HG03469 (cell line): ENCODE measurements around the gene MPPED1.

Experiments
- ATAC-seq: cut with Tn5 transposase; IDR thresholded peaks from one replicate; pipeline ENCODE4 v1.9.1; 2021; ENCODE audit warnings: mild to moderate bottlenecking, moderate library complexity, moderate number of reproducible peaks; ENCODE audit not compliant: unreplicated experiment

MPPED1 gene

GRCh38 chr22:43535741-43536140 is 123.9 kb downstream of the MPPED1 start:
- no peak for ATAC-seq

GRCh38 chr22:43537019-43537585 is 125.3 kb downstream of the MPPED1 start:
- ATAC-seq = no peak

- no peak for ATAC-seq
Measured at GRCh38 chr22:43539572-43540528, 128.0 kb downstream of the MPPED1 start.

DNA sequence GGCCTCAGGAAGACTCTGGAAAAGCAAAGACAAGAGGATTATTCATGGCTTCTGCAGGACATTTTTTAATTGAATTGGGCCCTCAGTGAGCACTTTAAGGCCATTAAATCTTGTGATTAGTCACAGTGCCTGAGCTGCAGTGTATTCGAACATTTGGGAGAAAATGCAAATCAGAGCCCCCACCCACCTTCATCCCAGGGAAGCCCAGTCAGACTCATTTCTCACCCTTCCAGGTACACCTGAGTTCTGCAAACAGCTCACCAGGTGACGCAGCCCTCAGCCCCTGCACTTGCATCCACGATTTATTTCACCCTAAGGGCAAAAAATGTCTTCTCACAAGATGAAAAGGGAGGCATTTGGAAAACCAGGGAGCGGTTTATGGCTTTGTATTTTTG is 128.7 kb downstream of the MPPED1 start:
- ATAC-seq = no peak

- ATAC-seq = no peak
Measured at GRCh38 chr22:43541022-43541421, 129.2 kb downstream of the MPPED1 start.

DNA sequence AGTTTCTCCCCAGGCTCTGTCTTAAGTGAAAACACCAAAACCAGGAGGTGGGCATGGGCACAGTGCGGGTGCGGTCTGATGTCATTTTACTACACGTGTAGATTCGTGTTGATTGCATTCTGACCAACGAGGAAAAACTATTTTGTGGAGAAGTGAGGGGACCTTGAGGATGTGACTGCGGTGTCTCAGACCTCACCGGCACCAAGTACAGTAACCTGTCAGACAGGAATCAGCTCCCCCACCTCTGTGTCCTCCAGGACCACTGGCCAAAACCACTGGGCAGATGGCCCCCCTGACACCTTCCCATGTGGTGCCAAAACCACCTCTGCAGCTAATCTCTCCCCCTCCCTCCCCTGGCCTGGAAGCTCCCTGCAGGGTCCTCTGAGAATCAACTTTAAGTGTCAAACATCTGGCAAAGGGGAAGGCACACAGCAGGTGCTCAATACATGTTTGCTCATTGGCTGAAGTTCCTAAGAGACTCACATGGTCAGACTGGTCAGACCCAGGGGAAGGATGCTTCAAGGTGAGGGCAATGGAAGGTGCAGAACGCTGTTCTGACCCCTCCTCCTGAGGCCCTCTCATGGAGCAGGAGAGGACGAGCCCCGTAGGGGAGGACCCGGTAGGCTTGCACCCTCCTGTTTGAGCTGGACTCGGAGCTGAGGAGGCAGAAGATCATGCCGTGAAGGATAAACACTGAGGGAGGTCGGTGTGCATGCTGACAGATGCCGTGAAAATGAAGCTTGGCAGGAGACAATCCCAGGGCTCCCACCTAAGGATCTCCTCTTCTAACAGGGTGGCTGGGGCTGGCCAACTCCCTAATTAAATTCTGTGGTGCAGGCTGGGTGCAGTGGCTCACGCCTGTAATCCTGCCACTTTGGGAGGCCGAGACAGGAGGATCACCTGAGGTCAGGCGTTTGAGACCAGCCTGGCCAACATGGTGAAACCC is 129.9 kb downstream of the MPPED1 start:
- ATAC-seq = no peak

GRCh38 chr22:43542681-43543521 is 131.1 kb downstream of the MPPED1 start:
- ATAC-seq = no peak

- ATAC-seq = no peak
Measured at GRCh38 chr22:43543522-43544288, 131.9 kb downstream of the MPPED1 start.

DNA sequence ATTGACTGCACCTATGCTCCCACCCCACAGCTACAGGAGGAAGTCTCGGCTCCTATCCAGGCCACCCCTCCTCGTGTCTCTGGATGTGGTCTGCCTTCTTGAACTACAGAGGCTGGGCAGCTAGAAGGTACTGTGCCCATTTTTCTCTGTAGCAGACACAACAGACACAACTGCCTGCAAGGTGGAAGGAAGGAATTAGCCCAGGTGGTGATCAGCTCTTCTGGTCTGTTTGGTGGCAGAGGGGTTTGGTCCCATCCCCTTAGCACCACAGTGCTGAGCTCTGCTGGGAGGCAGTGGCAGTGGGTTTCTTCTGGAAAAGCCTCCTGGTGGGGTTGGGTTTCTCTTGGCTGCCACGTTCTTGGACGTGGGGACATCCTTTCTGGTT is 132.5 kb downstream of the MPPED1 start:
- no peak for ATAC-seq

- ATAC-seq = no peak
Measured at GRCh38 chr22:43546186-43546585, 134.4 kb downstream of the MPPED1 start.

GRCh38 chr22:43550024-43550620 is 138.3 kb downstream of the MPPED1 start:
- no peak for ATAC-seq

DNA sequence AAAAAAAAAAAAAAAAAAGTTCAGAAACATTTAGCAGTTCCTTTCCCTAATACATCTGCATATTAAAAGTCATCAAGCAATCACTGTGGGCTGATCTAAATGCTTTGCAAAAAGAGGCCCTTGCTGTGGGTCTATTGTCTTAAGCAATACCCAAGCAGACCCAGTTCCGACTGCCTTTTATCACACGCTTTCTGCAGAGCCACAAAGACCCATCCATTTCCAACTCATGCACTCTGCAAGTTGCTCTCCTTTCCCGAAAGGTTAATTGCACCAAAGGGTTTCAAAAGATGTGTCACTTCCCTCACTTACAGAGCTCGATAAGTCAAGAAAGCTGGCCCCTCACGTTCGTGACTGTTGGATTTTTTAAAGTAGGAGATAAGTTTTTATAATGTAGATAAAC is 138.9 kb downstream of the MPPED1 start:
- no peak for ATAC-seq

DNA sequence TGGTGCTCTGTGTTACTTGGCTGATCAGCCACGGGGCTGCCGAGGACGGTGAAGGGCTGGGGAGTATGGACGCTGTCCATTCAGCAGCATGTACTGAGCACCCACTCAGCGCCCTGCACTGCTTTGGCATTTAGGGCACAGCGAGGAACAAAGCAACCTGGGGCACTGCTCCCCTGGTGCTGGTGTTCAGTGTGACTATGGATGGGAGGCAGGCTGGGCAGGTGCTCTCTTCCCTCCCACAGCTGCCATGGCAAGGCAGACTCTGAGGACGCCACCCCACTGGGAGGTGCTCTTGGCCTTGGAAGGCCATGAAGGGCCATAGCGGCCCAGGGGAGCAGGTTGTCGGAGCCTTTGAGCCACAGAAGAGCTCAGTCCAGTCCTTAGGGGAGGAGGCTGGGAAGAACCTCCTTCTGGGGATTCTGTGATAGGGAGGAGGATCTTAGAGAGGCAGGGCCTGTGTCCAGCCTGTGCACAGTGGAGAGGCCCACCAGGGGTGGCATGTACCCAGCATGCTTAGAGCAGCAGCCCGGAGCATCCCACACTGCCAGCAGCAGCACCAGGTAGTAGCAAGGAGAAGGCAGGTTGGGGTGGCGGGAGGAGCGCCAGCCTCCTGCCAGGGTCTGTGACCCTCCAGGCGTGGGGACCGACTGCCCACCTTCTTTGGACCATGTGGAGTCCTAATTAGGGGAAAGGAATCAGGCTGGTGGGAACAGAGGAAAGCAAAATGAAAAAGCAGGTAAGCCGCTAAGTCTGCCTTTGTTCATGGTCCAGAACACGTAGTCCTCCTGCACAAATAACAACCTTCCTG is 141.8 kb downstream of the MPPED1 start:
- ATAC-seq = no peak

GRCh38 chr22:43554259-43554636 is 142.4 kb downstream of the MPPED1 start:
- no peak for ATAC-seq

DNA sequence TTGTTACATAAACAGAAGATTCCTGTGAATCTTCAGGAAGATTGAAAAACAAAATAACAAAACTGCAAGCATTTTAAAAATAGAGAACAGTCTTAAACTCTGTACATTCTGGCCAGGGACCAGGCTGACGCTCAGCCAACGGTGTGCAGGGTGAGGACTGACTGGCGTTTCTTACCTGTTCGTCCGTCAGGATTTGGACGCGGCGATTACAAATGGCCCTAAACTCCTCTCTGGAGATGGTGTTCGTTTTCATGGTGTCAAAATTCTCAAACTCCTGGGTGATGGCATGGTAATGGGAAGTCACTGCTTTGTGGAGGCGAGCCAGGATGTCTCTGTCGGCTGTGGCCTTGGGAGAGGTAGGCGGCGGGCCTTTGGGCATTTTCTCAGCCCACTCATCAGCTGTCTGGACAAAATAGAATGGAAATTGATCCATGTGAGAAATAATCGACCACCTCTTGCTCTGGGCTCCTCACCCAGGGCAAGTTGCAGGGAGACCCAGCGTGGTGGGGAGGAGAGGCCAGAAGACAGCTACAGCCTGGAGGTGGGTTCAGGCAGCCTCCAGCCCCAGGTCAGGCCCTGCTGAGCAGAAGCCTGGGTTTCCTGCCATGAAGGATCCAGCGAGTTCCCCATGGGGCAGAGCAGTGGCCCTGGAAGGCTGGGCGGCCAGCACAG is 143.0 kb downstream of the MPPED1 start:
- no peak for ATAC-seq

- ATAC-seq = no peak
Measured at GRCh38 chr22:43555561-43556515, 144.0 kb downstream of the MPPED1 start.
